ENCODE results near the gene LY6G6C.

The LY6G6C gene

DNA sequence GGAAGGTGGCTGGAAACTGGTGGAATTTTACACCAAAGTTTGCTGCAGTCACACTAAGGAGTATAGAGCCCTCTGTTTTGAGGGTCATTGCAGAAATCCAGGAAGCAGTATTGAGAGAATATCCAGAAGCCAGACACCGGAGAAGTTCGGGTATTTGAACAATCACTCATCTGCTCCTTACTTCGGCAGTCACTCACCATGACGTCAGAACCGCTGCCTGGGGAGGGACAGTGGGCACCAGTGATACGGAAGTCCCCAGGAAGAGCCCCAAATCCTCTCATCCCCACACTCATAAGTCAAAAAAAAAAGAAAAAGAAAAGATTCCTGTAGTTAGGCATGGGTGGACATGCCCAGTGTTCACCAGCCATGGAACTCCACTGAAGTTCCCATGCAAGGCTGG is 44.6 kb downstream of the LY6G6C start:
- DNase-seq: no peak

DNA sequence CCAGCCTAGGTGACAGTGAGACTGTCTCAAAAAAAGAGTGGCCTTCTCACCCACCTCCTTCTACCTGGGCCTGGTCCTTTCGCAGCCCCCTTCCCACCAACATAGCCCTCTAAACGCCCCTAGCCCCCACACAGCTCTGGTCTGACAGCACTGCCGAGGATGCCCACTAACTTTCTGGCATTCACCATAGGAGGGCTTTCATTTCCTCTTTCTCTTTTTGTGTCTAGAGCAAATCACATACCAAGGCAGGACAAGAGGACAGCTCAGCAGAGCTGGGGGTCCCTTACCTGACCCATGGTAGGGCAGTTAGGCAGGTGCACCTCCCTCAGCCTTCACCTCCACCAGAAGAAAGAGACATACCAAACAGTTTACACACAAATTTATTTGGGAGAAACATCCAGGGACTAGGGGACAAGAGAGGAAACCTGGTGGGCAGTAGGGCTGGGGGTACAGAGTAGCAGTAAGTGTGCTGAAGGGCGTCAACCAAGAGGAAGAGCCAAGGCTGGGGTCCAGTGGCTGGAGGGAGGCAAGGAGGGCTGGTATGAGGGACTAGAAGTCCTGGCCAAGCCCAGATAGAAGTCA is 45.1 kb downstream of the LY6G6C start:
- DNase-seq: no peak

DNA sequence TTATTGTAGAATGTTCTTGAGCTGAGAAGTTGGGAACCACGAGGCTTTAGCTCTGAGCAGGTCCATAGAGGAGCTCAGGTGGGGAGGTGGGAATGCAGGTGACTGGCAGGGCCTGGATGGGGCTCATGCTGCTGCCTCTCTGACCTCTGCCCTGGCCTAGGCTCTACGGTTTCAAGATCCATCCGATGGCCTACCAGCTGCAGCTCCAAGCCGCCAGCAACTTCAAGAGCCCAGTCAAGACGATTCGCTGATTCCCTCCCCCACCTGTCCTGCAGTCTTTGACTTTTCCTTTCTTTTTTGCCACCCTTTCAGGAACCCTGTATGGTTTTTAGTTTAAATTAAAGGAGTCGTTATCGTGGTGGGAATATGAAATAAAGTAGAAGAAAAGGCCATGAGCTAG is 51.9 kb downstream of the LY6G6C start, which contains the start of gene LY6G5B:
Gene LY6G5B, plus strand, starts transcription at position 301 of the 400 bp plus-strand sequence. CDS start 975 bp downstream, outside the sequence.
- DNase-seq: no peak
